GM23338 (cell line): ENCODE data around the gene CMC1.

Experiments used
- CTCF ChIP-seq, 2 experiments: fragments of 200-600 bp in 1 of 2; sonication (generic) in 1 of 2; conservative IDR thresholded peaks; 2 replicates each; pipeline versions ENCODE4 v1.5.1 to v1.6.1; 2016 to 2017; ENCODE audit warnings: antibody characterized with exemption in 2 of 2, low read depth in 2 of 2, mild to moderate bottlenecking in 2 of 2, moderate library complexity in 1 of 2
- EZH2 ChIP-seq: fragments of 200-600 bp; sonication (generic); IDR thresholded peaks from one replicate; pipeline ENCODE4 v1.8.0; 2017; ENCODE audit warnings: antibody characterized with exemption, mild to moderate bottlenecking, low read depth; ENCODE audit not compliant: unreplicated experiment
- EZH2phosphoT487 ChIP-seq: fragments of 200-600 bp; sonication (generic); IDR thresholded peaks from one replicate; pipeline ENCODE4 v1.8.1; 2018; ENCODE audit warnings: antibody characterized with exemption; ENCODE audit not compliant: unreplicated experiment
- JUNB ChIP-seq: IDR thresholded peaks from one replicate; pipeline ENCODE4 v1.6.1; 2016; ENCODE audit warnings: antibody characterized with exemption; ENCODE audit not compliant: unreplicated experiment
- POLR2AphosphoS5 ChIP-seq: IDR thresholded peaks from 2 replicates; pipeline ENCODE4 v1.6.1; 2016; ENCODE audit warnings: antibody characterized with exemption, low read depth
- REST ChIP-seq: IDR thresholded peaks from one replicate; pipeline ENCODE4 v1.6.1; 2018; ENCODE audit warnings: antibody characterized with exemption; ENCODE audit not compliant: unreplicated experiment

GRCh38 chr3:28215407-28215806 lies 26.0 kb upstream of the CMC1 start:
- no peak for TF ChIP-seq CTCF (conservative IDR thresholded peaks at IDR 0.05; ENCODE audit: low read depth in 2 of 2)
- no peak for TF ChIP-seq POLR2AphosphoS5
- TF ChIP-seq EZH2: no peak
- TF ChIP-seq REST: no peak
- TF ChIP-seq JUNB: no peak
- no peak for TF ChIP-seq EZH2phosphoT487
